Measurements from ENCODE around the gene DYSF. TPM values are rescaled to one million over a fixed set of nuclear protein-coding genes. Genes with fewer than 3 reads are reported as not detected.

Gene DYSF
- total RNA-seq, 1 experiment from 2014 or later, result 0.89 TPM

- TF ChIP-seq, protein P1, sequence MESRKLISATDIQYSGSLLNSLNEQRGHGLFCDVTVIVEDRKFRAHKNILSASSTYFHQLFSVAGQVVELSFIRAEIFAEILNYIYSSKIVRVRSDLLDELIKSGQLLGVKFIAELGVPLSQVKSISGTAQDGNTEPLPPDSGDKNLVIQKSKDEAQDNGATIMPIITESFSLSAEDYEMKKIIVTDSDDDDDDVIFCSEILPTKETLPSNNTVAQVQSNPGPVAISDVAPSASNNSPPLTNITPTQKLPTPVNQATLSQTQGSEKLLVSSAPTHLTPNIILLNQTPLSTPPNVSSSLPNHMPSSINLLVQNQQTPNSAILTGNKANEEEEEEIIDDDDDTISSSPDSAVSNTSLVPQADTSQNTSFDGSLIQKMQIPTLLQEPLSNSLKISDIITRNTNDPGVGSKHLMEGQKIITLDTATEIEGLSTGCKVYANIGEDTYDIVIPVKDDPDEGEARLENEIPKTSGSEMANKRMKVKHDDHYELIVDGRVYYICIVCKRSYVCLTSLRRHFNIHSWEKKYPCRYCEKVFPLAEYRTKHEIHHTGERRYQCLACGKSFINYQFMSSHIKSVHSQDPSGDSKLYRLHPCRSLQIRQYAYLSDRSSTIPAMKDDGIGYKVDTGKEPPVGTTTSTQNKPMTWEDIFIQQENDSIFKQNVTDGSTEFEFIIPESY (IDR thresholded peaks at IDR 0.05; ENCODE audit: extremely low read depth, insufficient replicate concordance, low read length), result no peak
- TF ChIP-seq ZFX (IDR thresholded peaks at IDR 0.05) (no peak), EZH2 (IDR thresholded peaks at IDR 0.05) (no peak), JUND (IDR thresholded peaks at IDR 0.05) (no peak)
- TF ChIP-seq, protein P2, sequence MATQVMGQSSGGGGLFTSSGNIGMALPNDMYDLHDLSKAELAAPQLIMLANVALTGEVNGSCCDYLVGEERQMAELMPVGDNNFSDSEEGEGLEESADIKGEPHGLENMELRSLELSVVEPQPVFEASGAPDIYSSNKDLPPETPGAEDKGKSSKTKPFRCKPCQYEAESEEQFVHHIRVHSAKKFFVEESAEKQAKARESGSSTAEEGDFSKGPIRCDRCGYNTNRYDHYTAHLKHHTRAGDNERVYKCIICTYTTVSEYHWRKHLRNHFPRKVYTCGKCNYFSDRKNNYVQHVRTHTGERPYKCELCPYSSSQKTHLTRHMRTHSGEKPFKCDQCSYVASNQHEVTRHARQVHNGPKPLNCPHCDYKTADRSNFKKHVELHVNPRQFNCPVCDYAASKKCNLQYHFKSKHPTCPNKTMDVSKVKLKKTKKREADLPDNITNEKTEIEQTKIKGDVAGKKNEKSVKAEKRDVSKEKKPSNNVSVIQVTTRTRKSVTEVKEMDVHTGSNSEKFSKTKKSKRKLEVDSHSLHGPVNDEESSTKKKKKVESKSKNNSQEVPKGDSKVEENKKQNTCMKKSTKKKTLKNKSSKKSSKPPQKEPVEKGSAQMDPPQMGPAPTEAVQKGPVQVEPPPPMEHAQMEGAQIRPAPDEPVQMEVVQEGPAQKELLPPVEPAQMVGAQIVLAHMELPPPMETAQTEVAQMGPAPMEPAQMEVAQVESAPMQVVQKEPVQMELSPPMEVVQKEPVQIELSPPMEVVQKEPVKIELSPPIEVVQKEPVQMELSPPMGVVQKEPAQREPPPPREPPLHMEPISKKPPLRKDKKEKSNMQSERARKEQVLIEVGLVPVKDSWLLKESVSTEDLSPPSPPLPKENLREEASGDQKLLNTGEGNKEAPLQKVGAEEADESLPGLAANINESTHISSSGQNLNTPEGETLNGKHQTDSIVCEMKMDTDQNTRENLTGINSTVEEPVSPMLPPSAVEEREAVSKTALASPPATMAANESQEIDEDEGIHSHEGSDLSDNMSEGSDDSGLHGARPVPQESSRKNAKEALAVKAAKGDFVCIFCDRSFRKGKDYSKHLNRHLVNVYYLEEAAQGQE (IDR thresholded peaks at IDR 0.05; ENCODE audit: low read depth), result no peak
These were observed 23.1 kb downstream of the DYSF start (continued) for GRCh38 chr2:71476495-71476894.

- H3K4me1 ChIP-seq (ENCODE audit: control insufficient read depth in 1 of 2, insufficient read depth in 2 of 2, low read length in 2 of 2), result peaks cover 0 to 6% of the 10 kb centered on the region in 2 experiments; a peak in 1 of 4 replicates
- intact Hi-C loops (cut with micrococcal nuclease), result no loop called here
- H2AFZ ChIP-seq (ENCODE audit: low read depth, low read length, poor library complexity, severe bottlenecking), result no peak overlapping the region
- ATAC-seq, result no peak
- ChIA-PET RAD21 (ENCODE audit: low non-redundant PET in 1 of 2, low total read pairs in 2 of 2, uncharacterized antibody in 2 of 2, unreplicated experiment in 2 of 2) (no interaction called here), POLR2A (no interaction called here), CTCF (interaction anchor here (1.6 kb wide), 1 partner anchor 16 kb away, joined by 6 read pairs; no protein-coding TSS in a partner anchor)
- no peak overlapping the region for H3K27ac ChIP-seq (ENCODE audit: low read depth, low read length)
- H3K79me2 ChIP-seq (ENCODE audit: insufficient read depth, low read length), result no peaks in the 10 kb centered on the region
- no peak overlapping the region for H3K9ac ChIP-seq (ENCODE audit: low read length)
- H3K4me2 ChIP-seq (ENCODE audit: low read length), result no peak overlapping the region
- no peak overlapping the region for H3K4me3 ChIP-seq (replicated peaks in 1 of 2; ENCODE audit: low read depth in 1 of 2, low read length in 2 of 2)
- H3K27me3 ChIP-seq (ENCODE audit: insufficient read depth, low read length), result peaks cover 3% of the 10 kb centered on the region; the same call in 1 of the 2 replicates
- H3K36me3 ChIP-seq (ENCODE audit: control insufficient read depth in 1 of 2, insufficient read depth in 2 of 2, low read length in 2 of 2), result no peaks in the 10 kb centered on the region
- H3K9me2 ChIP-seq (ENCODE audit: insufficient read depth), result no peaks in the 10 kb centered on the region
- no peaks in the 10 kb centered on the region for H3K9me3 ChIP-seq (ENCODE audit: control insufficient read depth in 1 of 2, insufficient read depth in 1 of 2, low read depth in 1 of 2, low read length in 2 of 2)
- no TSS peak for BruUV-seq (replicated peaks)
- no peak for DNase-seq (ENCODE audit: low read depth, low spot score)
- no peaks in the 10 kb centered on the region for H4K20me1 ChIP-seq (ENCODE audit: insufficient read depth)
- TF ChIP-seq TCF7L2 (IDR thresholded peaks at IDR 0.05; ENCODE audit: borderline replicate concordance, extremely low read depth, insufficient read depth, insufficient read length) (no peak), SIN3A (IDR thresholded peaks at IDR 0.05; ENCODE audit: low read depth) (no peak), ZNF274 (IDR thresholded peaks at IDR 0.05; ENCODE audit: low read depth, low read length) (no peak), FOSL1 (IDR thresholded peaks at IDR 0.05; ENCODE audit: low read depth) (no peak), POLR2AphosphoS5 (IDR thresholded peaks at IDR 0.05; ENCODE audit: low read depth, low read length) (no peak), SRF (IDR thresholded peaks at IDR 0.05; ENCODE audit: low read depth) (no peak), ELF1 (IDR thresholded peaks at IDR 0.05; ENCODE audit: borderline replicate concordance, low read depth) (no peak), ZFX (IDR thresholded peaks at IDR 0.05) (no peak), EZH2phosphoT487 (IDR thresholded peaks at IDR 0.05; ENCODE audit: borderline replicate concordance) (no peak), EZH2 (IDR thresholded peaks at IDR 0.05) (no peak), CEBPB (IDR thresholded peaks at IDR 0.05; ENCODE audit: low read depth) (no peak), JUND (IDR thresholded peaks at IDR 0.05) (no peak), CBX3 (IDR thresholded peaks at IDR 0.05; ENCODE audit: low read depth) (no peak), CTCF (IDR thresholded peaks at IDR 0.05 in 2 of 3, conservative IDR thresholded peaks at IDR 0.05 in 1 of 3; ENCODE audit: borderline replicate concordance in 1 of 3, insufficient read depth in 1 of 3, low read depth in 2 of 3, low read length in 2 of 3) (no peak), SP1 (IDR thresholded peaks at IDR 0.05; ENCODE audit: low read depth) (no peak)
These were observed 23.9 kb downstream of the DYSF start for GRCh38 chr2:71477231-71477691.
